H1 (cell line): Measurements from ENCODE around the gene TCF25. TPM values are rescaled to one million over a fixed set of nuclear protein-coding genes. Genes with fewer than 3 reads are reported as not detected.

Experiments
- ATF2 ChIP-seq: IDR thresholded peaks from 2 replicates; pipeline ENCODE4 v1.6.1; 2012; ENCODE audit warnings: low read length, inconsistent platforms
- CHD7 ChIP-seq: fragments of 300-600 bp; sonication (generic); IDR thresholded peaks from 2 replicates; pipeline ENCODE4 v1.7.1; 2012; ENCODE audit warnings: low read length, moderate library complexity, mild to moderate bottlenecking, inconsistent platforms; ENCODE audit not compliant: insufficient replicate concordance
- polyA plus RNA-seq, 7 experiments: library from polyadenylated mRNA; depleted of rRNA in 3 of 7; stranded (reverse) in 5 of 7; unstranded in 2 of 7; fragments of >200 nt in 5 of 7; fragments of 200-250 nt in 2 of 7; gene quantifications; 1 replicate in 5 of 7; 2 replicates in 1 of 7; 4 replicates in 1 of 7; pipeline versions ENCODE4 v1.2.1 to v1.2.3, GENCODE V29; 2011 to 2013; ENCODE audit warnings: missing spikeins in 2 of 7, mixed read lengths in 2 of 7
- total RNA-seq: library from RNA; stranded (reverse); fragmentation: NEBNext Ultra II Directional; extraction: Animal tissue kit (Norgen Biotek cat#: 25700); gene quantifications from 2 replicates; pipeline ENCODE4 v1.2.1, GENCODE V29; 2021

Gene TCF25
- total and polyA plus RNA-seq, 2 of the 8 experiments (the other 6 are each of a cell fraction or from before 2014, with no cell fraction given) = 78.1 to 102 TPM

DNA sequence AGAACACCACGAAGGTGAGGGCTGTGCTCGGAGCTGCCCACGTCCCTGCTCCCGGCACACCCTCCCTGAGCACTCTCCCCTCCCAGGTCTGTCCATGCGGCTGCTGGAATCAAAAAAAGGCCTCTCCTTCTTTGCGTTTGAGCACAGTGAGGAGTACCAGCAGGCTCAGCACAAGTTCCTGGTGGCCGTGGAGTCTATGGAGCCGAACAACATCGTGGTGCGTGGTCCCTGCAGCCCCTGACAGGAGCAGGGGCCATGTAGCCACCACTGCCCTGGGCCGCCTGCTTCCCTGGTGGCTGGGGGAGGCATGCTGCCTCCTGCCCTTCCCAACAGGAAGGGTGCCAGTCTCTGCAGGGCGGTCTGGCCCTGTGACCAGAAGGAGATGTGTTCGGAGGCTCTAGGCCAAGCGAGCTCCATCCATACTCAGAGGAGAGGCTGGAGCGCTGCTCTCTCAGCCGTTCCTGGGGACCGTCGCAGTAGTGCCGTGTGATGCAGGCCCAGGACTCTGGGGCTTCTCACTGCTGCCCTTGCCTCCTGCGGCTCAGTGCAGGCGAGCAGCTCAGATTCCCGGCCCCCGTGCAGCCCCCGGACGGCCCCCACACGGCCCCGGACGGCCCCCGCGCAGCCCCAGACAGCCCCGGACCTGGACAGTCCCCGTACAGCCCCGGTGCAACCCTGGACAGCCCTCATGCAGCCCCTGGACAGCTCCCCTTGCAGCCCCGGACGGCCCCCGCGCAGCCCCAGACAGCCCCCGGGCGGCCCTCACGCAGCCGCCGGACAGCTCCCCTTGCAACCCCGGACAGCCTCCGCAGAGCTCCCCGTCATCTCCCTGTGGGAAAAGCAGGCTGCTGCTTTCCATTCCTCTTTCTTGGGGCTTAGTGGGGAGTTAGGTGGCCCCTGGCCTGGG is 20.5 kb downstream of the TCF25 start (continued):
- TF ChIP-seq CHD7 (no peak), ATF2 (no peak)
- TF ChIP-seq, all 59 proteins: peak for 0
